GM12873 (cell line): ENCODE results near the gene WNT6.

Experiments
- TF ChIP-seq, protein P1 (sequence below): IDR thresholded peaks from 2 replicates; pipeline ENCODE4 v1.5.1; 2012; ENCODE audit warnings: low read depth, mild to moderate bottlenecking, moderate library complexity, low read length, control low read depth; ENCODE audit not compliant: insufficient read depth; ENCODE audit errors: missing control alignments

The WNT6 gene

DNA sequence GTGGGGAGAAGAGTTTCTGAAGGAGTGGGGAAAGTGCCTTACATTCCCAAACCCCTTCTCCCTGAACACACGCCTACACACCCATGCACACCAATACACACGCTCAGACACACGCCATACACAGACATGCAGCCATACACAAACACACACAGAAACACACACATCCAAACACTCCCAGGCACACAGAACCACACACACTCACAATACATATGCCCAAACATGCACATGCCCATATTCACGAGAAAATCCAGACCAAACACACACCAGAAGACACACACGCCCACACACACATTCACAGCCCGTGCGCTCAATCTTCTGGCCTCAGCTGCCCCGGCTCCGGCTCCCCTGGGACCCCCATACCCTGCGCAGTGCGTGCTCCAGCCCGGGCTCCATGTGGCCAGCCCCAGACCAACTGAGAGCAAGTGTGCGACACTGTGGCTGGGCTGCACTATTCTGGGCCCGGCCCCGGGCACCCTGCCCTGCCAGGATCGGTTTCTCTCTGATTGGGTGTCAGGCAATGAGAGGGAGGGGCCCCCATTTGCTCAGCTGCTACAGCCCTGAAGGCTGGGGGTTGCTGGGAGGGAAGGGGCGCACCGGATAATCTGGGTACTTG lies 28.1 kb upstream of the WNT6 start, which contains the start of gene PRKAG3:
TSS of gene PRKAG3 (minus strand) at position 426 of the 613 bp plus-strand sequence.
- TF ChIP-seq, protein P1, sequence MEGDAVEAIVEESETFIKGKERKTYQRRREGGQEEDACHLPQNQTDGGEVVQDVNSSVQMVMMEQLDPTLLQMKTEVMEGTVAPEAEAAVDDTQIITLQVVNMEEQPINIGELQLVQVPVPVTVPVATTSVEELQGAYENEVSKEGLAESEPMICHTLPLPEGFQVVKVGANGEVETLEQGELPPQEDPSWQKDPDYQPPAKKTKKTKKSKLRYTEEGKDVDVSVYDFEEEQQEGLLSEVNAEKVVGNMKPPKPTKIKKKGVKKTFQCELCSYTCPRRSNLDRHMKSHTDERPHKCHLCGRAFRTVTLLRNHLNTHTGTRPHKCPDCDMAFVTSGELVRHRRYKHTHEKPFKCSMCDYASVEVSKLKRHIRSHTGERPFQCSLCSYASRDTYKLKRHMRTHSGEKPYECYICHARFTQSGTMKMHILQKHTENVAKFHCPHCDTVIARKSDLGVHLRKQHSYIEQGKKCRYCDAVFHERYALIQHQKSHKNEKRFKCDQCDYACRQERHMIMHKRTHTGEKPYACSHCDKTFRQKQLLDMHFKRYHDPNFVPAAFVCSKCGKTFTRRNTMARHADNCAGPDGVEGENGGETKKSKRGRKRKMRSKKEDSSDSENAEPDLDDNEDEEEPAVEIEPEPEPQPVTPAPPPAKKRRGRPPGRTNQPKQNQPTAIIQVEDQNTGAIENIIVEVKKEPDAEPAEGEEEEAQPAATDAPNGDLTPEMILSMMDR: no peak

DNA sequence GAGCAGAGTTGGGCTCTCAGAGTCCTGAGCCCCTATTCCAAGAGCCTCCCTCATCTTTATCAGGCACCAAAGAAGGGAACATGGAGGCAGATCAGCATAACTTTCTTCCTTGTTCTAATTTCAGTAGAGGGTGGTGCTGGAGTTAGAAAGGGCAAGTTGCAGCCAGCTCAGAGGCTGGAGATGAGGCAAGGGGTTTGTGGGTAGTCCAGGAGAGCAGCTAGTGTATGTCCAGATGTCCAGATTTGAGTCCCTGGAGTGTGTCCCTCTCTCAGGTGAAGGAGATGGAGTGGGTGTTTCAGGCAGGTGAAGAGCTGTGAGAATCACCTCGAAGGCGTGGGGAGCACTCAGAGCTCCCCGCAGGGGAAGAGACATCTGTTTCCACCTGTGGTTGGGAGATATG lies 27.5 kb upstream of the WNT6 start:
- TF ChIP-seq, protein P1: no peak

DNA sequence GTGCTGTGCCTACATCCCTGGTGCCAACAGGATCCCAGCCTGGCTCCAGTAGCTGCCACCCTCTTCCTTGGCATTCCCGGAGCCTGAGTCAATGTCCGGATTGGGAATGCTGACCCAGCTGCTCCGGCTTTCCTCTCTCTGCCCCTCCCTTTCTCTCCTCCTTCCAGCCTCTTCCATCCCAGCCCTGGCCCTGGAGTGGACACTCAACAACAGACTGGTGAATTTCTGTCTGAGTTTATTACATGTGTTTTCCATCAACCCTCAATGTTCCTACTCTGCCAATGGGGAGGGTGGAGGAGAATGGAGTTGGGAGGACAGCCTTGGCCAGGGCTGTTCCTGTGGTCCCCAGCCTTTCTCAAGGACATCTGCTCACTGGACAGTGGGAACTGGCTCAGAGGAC lies 27.1 kb upstream of the WNT6 start:
- TF ChIP-seq, protein P1: no peak

DNA sequence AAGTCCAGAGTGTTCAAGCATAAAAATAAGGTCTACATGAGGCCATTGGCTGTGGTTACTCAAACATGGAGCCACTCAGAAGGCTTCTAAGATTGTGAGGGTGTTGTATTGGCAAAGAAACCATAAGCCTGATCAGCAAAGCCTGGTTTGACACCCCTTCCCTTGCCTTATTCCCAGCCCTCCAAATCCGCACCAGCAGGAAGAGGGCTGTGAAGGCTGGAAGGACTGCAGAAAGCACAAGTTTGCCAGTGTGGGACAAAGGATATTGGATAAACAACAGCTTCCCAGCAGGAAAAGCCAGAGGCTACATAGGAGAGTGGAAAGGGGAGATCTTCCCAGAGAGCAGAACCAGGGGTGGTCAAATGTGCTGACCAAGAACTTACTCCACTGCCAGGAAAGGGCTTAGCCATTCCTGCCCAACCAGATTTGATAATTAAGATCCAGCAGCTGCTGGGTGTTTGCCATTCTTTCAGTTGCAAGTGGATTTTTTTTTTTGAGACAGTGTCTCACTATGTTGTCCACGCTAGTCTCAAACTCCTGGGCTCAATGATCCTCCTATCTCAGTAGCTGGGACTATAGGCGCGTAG lies 26.5 kb upstream of the WNT6 start:
- TF ChIP-seq, protein P1: no peak

DNA sequence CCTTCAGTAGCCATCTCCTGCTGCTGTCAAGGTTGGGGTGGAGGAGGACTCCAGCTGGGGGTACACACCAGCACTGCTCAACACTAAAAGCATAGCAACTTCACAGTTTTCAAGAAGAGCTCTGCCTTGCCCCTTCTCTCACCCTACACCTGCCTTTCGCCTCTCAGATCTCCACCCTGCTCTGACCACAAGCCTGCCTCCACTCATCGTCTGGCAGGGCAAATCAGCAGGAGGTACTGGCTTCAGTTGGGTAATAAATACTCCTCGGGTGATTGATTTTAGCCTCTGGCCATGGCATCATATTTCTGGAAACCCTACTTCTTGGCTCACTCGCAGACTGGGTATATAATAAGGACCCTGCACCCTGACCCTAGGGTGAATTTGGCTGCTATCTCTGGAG lies 24.9 kb upstream of the WNT6 start:
- TF ChIP-seq, protein P1: no peak

DNA sequence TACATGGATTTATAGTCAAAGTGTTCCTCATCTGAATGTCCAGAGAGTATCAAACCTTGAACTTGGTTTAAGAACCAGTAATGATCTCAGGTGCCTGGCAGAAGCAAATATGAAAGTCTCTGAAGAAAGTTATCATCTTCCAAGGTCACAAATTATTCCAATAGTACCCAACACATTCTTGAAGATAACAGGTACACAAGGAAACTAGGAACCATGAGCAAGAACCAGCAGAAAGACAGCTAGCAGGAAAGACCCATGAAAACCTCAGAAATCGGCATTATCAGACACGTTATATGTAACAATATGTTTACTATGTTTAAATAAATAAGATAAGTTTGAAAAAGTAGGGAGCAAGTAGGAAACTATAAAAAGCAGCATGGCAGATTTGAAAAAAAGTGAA lies 22.1 kb upstream of the WNT6 start:
- TF ChIP-seq, protein P1: no peak

DNA sequence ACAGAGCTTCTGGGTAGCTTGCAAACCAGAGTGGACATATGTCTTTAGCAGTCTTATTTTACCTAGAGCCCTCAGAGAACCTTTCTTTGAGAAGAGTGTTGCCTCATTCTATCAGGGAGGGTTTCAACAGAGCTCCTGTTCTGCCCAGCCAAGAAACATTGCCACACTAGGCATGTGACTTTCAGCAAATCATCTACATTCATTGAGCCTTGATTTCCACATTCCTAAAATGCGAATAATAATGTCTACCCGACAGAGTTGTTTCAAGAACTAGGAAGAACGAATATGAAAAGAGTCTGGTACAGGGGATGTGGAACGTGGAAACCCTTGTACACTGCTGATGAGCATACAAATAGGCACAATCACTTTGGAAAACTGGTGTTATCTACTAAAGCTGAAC lies 20.2 kb upstream of the WNT6 start:
- TF ChIP-seq, protein P1: no peak
